ENCODE data around the gene ZNF423. TPM values are rescaled to one million over a fixed set of nuclear protein-coding genes. Genes with fewer than 3 reads are reported as not detected.

The ZNF423 gene
- total RNA-seq, 1 donor = 0.81 TPM

DNA sequence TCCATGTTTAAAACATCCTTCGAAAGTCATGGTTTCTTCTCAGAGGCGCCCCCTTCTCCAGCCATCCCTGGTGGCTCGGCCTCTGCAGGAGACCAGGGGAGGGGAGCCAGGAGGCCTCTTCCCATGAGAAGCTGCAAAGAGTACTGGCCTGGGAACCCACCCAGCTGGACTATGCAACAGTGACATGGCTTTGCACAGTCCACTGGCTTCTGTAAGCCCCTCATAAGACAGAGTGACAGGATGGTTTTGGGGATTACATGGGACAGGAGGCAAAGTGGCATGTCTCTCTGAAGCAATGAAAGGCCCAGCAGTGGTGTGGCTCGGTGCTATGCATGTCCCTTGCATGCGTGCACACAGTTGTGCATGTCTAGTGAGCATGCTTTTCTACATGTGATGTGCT lies 382.8 kb downstream of the ZNF423 start:
- DNase-seq (ENCODE audit: low read depth in 2 of 3, low spot score in 2 of 3) = no peak

DNA sequence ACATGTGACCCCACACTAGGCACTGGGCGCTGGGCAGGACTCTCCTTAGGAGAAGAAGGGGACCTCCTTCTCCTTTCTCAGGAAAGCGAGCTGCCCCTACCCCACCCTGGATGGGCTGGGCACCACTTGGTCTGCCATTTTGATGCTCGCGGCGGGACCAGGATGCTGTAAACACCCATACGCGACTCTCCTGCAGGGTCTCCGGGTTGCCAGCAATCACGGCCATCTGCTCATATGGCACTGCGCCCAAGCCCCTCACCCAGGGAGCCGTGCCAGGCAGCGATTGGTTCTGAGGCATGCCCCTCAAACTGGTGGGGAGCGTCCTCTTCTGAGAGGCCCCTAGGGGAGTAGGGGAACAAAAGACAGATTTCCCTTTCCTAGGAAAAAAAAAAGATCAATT lies 383.3 kb downstream of the ZNF423 start:
- no peak for DNase-seq (ENCODE audit: low read depth in 2 of 3, low spot score in 2 of 3)

DNA sequence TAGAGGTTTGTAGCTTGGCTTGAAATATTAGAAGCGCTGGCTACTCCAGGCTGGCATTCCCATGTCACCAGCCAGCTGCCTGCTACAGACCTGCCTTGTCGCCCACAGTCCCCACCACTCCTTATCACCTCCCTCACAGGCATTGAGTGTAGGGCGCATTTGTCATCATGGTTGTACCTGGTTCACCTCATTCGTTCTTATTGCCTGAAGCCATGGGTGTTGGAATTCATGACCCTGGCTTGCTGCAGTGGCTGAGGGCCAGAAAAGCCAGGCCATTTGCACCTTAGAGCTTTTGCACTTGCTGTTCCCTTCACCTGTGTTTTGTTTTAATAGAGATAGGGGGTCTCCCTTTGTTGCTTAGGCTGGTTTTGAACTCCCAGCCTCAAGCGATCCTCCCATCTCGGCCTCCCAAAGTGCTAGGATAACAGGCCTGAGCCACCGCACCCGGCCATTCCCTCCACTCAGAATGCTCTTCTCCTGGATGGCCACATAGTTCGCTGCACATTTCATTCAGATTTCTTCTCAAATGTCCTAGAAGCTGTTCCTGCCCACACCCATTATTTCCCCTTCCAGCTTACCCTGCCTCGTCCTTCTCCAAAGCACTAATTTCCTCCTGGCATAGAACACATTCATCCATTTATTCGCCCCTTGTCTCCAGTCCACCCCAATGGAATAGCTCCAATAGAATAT lies 384.7 kb downstream of the ZNF423 start:
- no peak for DNase-seq (ENCODE audit: low read depth in 2 of 3, low spot score in 2 of 3)

DNA sequence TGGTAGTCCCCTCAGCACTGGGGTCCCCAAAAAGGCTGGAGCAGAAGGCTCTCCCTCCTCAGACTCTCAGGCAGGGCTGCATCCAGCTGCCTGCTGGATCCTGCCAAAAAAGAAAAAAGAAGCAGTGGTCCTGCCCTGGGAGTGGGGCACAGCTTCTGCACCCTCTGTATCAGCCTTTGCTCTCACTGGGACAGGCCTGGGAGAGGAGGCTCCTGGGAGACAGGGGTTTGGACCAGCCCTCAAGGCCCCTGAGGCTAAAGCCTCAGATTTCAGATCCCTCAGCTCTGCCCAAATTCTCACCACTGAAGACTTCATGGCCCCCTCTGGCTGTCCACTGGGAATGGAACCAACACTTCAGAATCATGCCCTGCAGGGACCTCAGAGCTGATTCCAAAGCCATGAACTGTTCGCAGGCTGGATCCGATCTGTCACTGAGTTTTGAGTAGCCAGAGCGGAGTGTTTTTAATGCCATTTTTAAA lies 385.4 kb downstream of the ZNF423 start:
- DNase-seq (ENCODE audit: low read depth in 2 of 3, low spot score in 2 of 3) = no peak

DNA sequence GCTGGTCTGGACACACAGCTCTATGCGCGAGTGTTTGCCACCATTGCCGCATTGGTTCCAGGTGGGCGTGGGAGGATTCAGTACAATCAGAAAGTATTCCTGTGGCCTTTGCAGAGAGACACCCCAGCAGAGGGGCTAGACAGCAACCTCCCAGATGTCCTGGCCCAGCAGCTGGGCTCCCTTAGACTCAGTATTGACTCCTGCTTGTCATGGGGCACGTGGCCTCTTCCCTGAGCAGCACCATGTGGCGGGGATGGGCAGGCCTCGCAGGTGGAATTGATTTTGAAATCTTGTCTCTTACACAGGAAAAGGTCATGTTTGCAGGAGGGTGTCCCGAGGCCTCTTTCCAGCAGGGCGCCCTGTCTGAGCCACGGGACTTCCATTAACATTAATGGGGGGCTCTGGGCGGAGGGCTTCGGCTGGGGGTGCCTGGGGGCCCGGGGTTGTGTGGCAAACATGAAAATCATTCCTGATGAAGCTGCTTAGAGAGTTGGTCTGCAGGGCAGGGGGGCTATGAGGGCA lies 385.9 kb downstream of the ZNF423 start:
- no peak for DNase-seq (ENCODE audit: low read depth in 2 of 3, low spot score in 2 of 3)

DNA sequence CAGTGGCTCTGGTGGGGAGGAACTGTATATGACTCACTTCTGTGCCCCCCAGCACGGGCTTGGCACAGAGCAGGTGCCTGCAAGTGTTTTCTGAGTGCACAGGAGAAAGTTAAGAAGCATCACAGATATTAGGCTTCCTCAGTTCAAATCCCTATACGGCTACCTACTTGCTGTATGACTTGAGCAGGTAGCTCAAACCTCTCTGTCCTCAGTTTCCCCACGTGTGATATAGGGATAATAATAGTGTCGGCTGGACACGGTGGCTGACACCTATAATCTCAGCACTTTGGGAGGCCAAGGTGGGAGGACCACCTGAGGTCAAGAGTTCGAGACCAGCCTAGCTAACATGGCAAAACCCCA lies 386.6 kb downstream of the ZNF423 start:
- DNase-seq (ENCODE audit: low read depth in 2 of 3, low spot score in 2 of 3) = no peak

DNA sequence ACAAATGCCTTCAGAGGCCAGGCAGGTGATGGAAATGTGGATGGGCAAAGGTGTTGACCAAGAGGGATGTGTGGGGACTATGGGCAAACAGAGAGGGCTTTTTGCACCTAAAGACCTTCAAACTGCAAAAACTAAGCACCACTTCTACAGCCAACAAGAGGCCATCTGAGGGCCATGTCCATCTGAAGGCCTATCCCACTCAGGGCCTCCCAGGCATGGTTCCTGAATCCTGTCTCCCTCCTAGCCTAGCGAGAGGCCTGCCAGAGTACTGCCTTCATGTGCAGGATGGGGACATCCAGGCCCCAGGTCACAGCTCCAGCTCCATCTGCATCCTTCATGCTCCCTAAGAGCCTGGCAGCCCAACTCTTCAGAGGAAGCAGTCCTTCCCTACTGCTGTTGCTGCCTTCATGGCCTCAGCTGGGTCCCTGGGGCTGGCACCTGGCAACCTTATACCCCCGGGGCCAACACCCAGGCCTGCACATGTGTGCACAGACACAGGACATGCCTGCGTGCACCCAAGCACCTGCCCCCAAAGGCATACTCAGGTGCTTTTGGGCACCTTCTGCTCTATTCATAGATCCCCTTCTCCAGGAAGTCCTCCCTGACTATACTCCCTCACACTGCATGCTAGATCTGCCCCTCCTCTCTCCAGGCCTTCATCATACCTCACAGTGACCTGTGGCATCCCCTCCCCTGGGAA lies 387.2 kb downstream of the ZNF423 start:
- DNase-seq (ENCODE audit: low read depth in 2 of 3, low spot score in 2 of 3) = no peak

DNA sequence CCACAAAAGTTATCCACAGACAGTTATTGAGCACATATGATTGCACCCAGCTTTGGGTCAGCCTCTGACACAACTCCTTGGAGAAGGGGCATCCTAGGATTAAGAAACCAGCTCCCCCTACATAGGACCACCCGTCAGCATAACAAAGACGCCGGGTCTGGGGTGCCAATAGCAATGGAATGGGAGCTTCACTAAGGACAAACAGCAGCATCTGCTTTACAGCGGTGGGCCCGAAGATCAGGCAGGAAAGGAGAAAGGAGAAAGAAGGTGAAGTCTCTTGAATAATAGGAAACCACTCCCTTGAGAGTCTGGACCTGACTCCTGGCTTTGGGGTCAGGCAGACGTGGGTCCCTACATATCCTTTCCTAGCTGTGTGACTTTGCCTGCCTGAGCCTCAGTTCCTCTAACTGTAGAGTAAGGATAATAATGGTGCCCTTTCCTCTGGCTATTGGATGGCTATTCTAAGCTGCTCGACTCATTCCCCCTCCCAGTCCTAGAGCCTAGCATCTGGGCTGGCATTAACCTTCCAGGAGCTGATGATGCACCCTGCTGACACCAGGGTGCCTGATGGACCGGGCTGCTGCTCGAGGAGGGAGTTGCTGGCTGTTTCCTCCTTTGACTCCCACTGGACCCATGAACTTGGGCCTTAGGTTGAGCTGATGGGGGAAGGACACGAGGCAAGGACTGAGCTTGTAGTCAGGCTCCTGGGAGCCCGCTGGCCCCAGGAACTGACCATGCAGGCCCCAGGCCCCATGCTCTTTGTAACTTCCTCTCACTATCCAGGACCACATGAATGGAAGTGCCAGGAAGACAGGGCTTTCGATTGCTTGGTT lies 388.2 kb downstream of the ZNF423 start:
- DNase-seq (ENCODE audit: low read depth in 2 of 3, low spot score in 2 of 3) = no peak

DNA sequence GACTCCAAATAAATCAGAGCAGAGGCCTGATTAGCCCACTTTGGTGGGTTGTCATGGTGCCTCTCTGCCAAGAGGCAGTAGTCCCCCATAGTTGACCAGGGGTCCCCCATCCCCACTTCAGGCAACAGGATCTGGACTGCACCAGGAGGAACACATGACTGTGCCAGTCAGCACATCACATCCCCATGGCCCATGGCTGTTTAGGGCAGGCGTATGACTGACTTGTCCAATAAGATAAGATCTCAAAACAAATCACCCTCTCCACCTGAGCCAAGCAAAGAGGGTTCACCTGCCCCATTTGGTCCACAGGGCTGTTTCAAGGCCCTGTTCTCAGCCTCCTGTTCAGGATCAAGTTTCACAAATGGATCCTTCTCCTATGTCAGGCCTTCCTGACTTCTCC lies 389.0 kb downstream of the ZNF423 start:
- DNase-seq (ENCODE audit: low read depth in 2 of 3, low spot score in 2 of 3) = no peak

DNA sequence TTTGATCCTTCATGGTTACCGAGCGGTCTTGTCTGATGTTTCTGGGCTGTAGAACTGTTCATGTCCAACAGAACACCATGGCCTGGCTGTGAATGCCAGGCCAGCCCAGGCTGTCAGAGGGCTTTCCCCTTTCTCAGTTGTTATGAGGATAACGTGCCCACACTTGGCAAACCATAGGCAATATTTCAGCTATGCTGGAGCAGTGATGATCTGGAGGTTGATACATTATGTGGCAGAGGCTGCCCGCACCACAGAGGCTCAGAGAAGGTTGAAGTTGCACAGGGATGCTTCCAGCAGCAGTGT lies 389.4 kb downstream of the ZNF423 start:
- DNase-seq (ENCODE audit: low read depth in 2 of 3, low spot score in 2 of 3) = no peak

DNA sequence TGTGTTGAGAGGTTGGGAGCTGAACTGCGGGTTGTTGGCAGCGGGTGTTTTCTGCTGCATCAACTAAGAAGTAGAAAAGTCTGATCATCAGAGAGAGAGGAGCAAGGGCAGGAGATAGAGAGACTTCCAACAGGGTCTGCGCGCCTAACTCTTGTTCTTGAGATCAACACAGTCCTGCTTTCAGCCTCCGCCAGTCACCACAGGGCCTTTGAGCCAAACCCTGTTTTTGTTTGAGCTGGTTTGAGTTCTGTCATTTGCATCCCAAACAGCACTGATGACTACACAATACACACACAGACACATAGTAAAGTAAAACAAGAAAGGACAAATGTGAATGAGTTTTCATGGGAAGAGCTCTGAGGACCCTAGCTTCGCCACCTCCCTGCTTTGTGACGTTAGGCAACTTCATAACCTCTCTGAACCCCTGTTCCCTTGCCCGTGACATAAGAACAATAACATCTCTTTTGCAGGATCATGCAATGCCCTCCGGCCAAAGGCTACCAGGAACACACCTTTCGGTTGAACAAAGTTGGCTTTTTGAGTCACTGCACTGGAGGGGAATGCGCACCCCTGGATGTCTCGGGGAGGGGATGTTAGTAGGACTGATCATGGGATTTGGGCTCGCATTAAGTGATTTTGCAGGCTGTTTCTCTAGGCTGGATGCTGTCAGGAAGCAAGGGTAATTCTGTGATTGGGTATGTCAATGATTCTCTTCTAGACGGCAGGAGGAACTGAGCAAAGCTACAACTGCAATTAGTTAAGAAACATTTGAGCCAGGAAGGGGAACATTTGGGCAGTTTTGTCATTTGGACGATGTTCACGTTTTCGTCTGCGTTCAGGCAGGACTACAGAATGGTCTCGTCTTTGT lies 390.0 kb downstream of the ZNF423 start:
- no peak for DNase-seq (ENCODE audit: low read depth in 2 of 3, low spot score in 2 of 3)

DNA sequence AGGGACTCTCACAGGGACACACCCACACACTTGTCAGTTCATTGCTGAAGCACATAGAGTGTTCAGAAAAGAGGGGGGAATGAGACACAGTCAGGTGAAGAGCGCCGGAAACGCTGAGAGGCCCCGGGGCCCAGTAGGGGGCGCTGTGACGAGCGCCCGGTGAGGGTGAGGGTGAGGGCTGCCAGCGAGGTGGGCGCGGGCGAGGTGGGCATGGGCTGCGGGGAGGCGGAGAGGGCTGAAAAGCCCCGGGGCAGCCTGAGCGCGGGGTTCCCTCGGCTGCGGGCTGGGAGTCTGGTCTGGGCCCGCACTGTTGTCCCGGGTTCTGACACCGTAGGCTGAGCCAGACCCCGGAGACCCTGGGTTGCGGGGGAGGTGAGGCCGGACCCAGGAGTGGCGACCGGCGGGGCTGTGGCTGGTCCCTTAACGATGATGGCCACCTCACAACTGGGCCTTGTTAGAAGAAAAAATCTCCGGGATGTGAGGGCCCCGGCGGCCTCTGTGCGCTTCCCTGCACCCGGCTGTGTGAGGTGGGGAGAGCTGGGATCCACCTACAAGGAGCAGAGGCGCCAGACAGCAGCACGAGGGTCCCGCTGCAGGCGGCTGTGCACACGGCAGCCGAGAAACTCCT lies 390.9 kb downstream of the ZNF423 start:
- DNase-seq (ENCODE audit: low read depth in 2 of 3, low spot score in 2 of 3) = peak in 2 of 3 donors; percentile 33 to 50

DNA sequence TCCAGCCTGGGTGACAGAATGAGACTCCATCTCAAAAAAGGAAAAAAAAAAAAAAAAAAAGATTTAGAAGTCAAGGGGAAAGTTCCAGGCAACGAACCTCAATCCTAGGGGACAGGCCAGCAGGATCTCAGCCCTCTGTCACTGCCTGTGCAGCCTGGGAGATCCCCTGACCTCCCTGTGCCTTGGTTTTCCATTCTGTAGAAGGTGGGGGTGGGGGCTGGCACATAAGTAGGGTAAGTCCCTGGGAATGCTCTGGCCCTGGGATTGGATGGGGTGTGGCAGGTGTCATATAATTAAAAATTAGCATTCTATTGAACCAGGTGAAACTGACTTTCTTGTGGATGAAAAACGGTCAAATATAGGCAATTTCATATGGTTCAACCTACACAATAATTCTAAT lies 391.8 kb downstream of the ZNF423 start:
- DNase-seq (ENCODE audit: low read depth in 2 of 3, low spot score in 2 of 3) = no peak

DNA sequence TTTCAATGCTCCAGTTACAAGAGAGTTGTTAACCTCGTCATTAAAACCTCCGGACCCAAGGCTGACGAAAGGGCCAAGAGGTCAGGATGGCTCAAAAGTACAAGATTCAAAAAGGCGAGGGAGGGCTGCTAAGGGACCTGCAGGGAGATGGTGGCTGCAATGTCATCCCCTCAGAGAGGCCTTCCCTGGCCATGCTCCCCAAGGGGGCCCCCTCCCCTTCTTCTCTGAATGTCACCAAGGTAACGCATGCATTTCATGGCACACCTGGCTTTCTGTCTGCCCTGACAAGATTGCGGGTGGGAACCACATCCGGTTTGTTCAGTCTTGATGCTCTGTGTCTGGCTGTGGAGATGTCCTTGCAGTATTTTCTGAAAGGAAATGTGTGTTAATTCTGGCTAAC lies 392.4 kb downstream of the ZNF423 start:
- DNase-seq (ENCODE audit: low read depth in 2 of 3, low spot score in 2 of 3) = peak; percentile 30 to 75 (median 56)

DNA sequence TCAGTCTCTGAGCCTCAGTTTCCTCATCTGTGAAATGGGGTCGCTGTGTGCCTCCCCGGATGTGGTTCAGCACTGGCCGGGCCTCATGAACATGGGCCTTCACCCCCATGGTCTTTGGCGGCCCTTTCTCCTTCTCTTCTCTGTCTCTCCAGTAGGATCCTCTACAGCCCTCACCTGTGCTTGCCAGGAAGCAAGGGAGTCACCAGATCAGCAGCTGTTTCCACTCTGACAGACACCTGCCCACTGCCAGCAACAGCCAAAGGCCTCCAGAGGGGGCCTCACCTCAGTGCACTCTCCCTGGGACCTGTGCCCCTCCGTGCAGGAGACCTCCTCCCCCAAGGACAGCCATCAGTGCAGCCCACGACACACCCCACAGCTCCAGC lies 392.9 kb downstream of the ZNF423 start:
- no peak for DNase-seq (ENCODE audit: low read depth in 2 of 3, low spot score in 2 of 3)

DNA sequence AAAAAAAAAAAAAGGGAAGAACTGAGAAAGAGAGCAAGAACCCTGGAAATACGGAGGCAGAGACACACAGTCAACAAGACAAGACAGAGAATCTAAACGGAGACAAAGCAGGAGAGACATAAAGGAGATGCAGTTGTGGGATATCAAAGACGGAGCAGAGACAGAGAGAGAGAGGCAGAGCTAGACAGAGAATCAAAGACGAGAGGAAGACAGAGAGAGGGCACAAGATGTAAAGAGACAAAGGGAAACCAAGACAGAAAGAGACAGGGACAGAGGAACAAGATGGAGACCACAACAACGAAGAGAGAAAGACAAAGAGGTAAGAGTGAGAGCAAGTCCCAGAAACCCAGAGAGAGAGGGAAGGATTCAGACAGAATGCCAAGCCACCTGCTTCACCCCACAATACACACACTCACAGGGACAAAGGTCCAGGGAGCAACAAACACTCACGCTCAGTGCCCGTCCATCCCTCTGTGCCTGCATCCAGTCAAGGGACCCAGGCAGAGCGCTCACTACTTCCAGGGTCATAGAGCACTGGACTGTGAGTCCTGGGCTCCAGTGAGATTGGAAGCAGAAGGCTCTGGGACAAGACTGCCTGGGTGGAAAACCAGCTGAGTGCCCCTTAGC lies 393.4 kb downstream of the ZNF423 start:
- DNase-seq (ENCODE audit: low read depth in 2 of 3, low spot score in 2 of 3) = no peak

DNA sequence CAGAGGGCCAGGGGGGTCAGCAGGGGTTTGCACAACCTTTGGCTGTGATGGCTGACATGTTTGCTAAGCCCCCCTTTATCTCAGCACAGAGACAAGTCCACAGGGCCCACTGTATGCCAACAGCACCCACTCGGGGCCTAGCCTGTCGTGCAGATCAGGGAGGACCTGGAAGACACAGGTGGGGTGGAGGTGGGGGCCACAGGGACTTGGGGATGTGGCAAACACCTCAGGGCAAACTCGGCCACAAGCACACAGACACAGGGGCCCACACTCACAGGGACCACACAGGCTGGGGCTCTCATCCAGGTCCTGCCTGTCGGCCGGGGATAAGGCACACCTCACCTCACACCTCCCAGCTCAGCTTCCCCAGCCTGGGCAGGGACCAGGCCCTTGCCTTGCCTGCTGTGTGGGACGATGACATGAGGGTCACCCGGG lies 394.4 kb downstream of the ZNF423 start:
- no peak for DNase-seq (ENCODE audit: low read depth in 2 of 3, low spot score in 2 of 3)

DNA sequence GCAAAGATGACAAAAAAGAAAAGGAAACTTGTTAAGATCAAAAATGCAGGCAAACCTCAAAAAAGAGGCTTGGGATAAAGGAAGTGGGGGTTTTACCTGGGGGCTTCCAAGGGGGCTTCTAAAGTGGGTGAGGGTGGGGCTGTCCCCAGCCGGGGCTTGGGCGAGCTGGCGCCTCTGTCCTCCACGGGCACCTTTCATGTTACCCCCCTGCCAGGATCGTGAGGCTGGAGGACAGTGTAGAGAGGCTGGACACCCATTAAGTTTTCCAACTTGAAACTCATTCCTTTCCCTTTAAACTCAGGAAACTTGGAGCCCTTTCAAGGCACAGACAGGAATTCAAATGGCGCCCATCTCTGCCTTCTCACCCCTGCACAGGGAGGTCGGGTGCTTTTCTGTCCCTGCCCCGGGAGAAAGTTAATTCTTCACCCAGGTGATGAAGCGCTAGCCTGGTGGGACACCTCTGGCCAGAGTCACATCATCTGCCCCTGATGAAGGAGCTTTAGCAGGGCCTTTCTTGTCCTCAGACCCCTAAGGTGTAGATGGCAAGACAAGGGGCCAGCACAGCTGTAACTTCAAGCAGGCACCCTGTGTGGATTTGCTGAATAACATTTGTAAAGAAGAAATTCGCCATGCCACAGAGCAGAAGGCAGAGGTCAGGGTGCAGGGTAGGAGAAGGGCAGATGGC lies 395.0 kb downstream of the ZNF423 start:
- DNase-seq (ENCODE audit: low read depth in 2 of 3, low spot score in 2 of 3) = no peak

All from hematopoietic multipotent progenitor cell (in vitro differentiated cells).